GM19463 (cell line): ENCODE data around the gene SPTBN5.
A peak's percentile ranks its signal among the peaks of the same experiment; 100 is the strongest.

Source experiments
- ATAC-seq: cut with Tn5 transposase; IDR thresholded peaks from one replicate; pipeline ENCODE4 v1.9.1; 2021; ENCODE audit warnings: mild to moderate bottlenecking, moderate library complexity; ENCODE audit not compliant: unreplicated experiment

The SPTBN5 gene

GRCh38 chr15:41893422-41894250, at the start of gene SPTBN5:
SPTBN5 (minus strand) TSS chr15:41894053; CDS start chr15:41893497, 556 bp downstream.
- ATAC-seq: no peak

- ATAC-seq: no peak
These were observed 49.0 kb upstream of the SPTBN5 start for GRCh38 chr15:41942886-41943285.

GRCh38 chr15:41941644-41942415, 48.0 kb upstream of the SPTBN5 start:
- ATAC-seq: no peak

- no peak for ATAC-seq
These were observed 46.6 kb upstream of the SPTBN5 start for GRCh38 chr15:41940441-41940857.

- ATAC-seq: no peak
These were observed 46.1 kb upstream of the SPTBN5 start for GRCh38 chr15:41939986-41940385.

- no peak for ATAC-seq
These were observed 43.7 kb upstream of the SPTBN5 start for GRCh38 chr15:41937568-41937923.

GRCh38 chr15:41936649-41937567, 43.1 kb upstream of the SPTBN5 start:
- ATAC-seq: no peak

GRCh38 chr15:41936155-41936554, 42.3 kb upstream of the SPTBN5 start:
- ATAC-seq: no peak

- ATAC-seq: peak; percentile 49
These were observed 41.7 kb upstream of the SPTBN5 start for GRCh38 chr15:41935566-41936020.

GRCh38 chr15:41934843-41935242, 41.0 kb upstream of the SPTBN5 start:
- ATAC-seq: no peak

- ATAC-seq: no peak
These were observed 39.9 kb upstream of the SPTBN5 start for GRCh38 chr15:41933771-41934170.

- no peak for ATAC-seq
These were observed 39.5 kb upstream of the SPTBN5 start for GRCh38 chr15:41933326-41933725.

GRCh38 chr15:41932511-41933289, 38.8 kb upstream of the SPTBN5 start:
- ATAC-seq: no peak

- ATAC-seq: no peak
These were observed 38.2 kb upstream of the SPTBN5 start for GRCh38 chr15:41932101-41932500.

GRCh38 chr15:41930867-41931222, 37.0 kb upstream of the SPTBN5 start:
- no peak for ATAC-seq

- ATAC-seq: no peak
These were observed 36.5 kb upstream of the SPTBN5 start for GRCh38 chr15:41930221-41930866.

GRCh38 chr15:41928637-41929620, 35.1 kb upstream of the SPTBN5 start:
- peak; percentile 75 for ATAC-seq

- no peak for ATAC-seq
These were observed 34.2 kb upstream of the SPTBN5 start for GRCh38 chr15:41928100-41928499.

- no peak for ATAC-seq
These were observed 33.7 kb upstream of the SPTBN5 start for GRCh38 chr15:41927536-41927935.
